CD4-positive, alpha-beta memory T cell (primary cell): ENCODE results near the gene ZNF615. TPM values are rescaled to one million over a fixed set of nuclear protein-coding genes. Genes with fewer than 3 reads are reported as not detected.

Experiments used
- CTCF ChIA-PET: fragments of 350-600 bp; sonication (Branson Sonifier 250); formaldehyde crosslinking; loops from one replicate; lab custom pipeline; 2021; ENCODE audit warnings: inconsistent platforms; ENCODE audit not compliant: partially characterized antibody; lab: Charles Lee
- POLR2A ChIA-PET: fragments of 350-600 bp; sonication (Branson Sonifier 250); formaldehyde crosslinking; loops from one replicate; lab custom pipeline; 2021; ENCODE audit not compliant: partially characterized antibody; lab: Charles Lee
- DNase-seq, 5 donors: peaks; one replicate each; pipeline versions ENCODE4 v3.0.0 to v3.0.0-alpha.2; 2020 to 2022; ENCODE audit warnings: mixed read lengths in 1 of 5
- H3K27ac ChIP-seq: one replicate; pipeline ENCODE4 v1.7.0; 2013; ENCODE audit warnings: low read depth, low read length
- H3K27me3 ChIP-seq: 2 replicates; pipeline ENCODE4 v1.7.0; 2013; ENCODE audit warnings: mild to moderate bottlenecking, low read length, moderate library complexity; ENCODE audit not compliant: insufficient read depth
- H3K36me3 ChIP-seq: 2 replicates; pipeline ENCODE4 v1.7.0; 2013; ENCODE audit warnings: mild to moderate bottlenecking, low read length, moderate library complexity; ENCODE audit not compliant: insufficient read depth
- H3K4me1 ChIP-seq: 2 replicates; pipeline ENCODE4 v1.7.0; 2013; ENCODE audit warnings: mild to moderate bottlenecking, low read length, moderate library complexity; ENCODE audit not compliant: insufficient read depth
- H3K4me3 ChIP-seq, 2 donors: one replicate each; pipeline ENCODE4 v1.7.0; 2013; ENCODE audit warnings: low read length in 2 of 2, mild to moderate bottlenecking in 1 of 2
- H3K9me3 ChIP-seq, 2 donors: one replicate each; pipeline ENCODE4 v1.7.0; 2013; ENCODE audit warnings: low read length in 2 of 2, control low read depth in 1 of 2; ENCODE audit not compliant: control insufficient read depth in 1 of 2
- H3K27ac Mint-ChIP-seq, 7 donors: one replicate each; pipeline ENCODE4 v1.8.0; 2020 to 2021; ENCODE audit warnings: mixed read lengths in 7 of 7, mild to moderate bottlenecking in 6 of 7, inconsistent platforms in 3 of 7, moderate library complexity in 3 of 7
- H3K27me3 Mint-ChIP-seq, 2 donors: one replicate each; pipeline ENCODE4 v1.8.0; 2020 to 2021; ENCODE audit warnings: mixed read lengths in 2 of 2
- H3K36me3 Mint-ChIP-seq, 2 donors: one replicate each; pipeline ENCODE4 v1.8.0; 2020 to 2021; ENCODE audit warnings: mixed read lengths in 2 of 2, inconsistent platforms in 1 of 2, mild to moderate bottlenecking in 1 of 2
- H3K4me1 Mint-ChIP-seq, 4 donors: one replicate each; pipeline ENCODE4 v1.8.0; 2020 to 2021; ENCODE audit warnings: mixed read lengths in 4 of 4, mild to moderate bottlenecking in 1 of 4
- H3K4me3 Mint-ChIP-seq, 8 donors: one replicate each; pipeline ENCODE4 v1.8.0; 2020 to 2021; ENCODE audit warnings: mixed read lengths in 8 of 8, mild to moderate bottlenecking in 7 of 8, moderate library complexity in 6 of 8, inconsistent platforms in 3 of 8
- H3K9me3 Mint-ChIP-seq, 8 donors: one replicate each; pipeline ENCODE4 v1.8.0; 2020 to 2021; ENCODE audit warnings: mixed read lengths in 8 of 8, mild to moderate bottlenecking in 5 of 8, inconsistent platforms in 3 of 8, moderate library complexity in 1 of 8
- intact Hi-C: fragments of 100-400 bp; cut with micrococcal nuclease; formaldehyde crosslinking; loops from one replicate; pipeline ENCODE4 v1.15.1; 2023
- polyA plus RNA-seq, 2 donors: library from polyadenylated mRNA; unstranded; fragments of 300-500 nt; fragmentation: Illumina TruSeq; gene quantifications; one replicate each; pipeline ENCODE4 v1.2.3, GENCODE V29; 2021
- total RNA-seq, 2 experiments: library from RNA; stranded (reverse); gene quantifications; one replicate each; pipeline ENCODE4 v1.2.3, GENCODE V29; 2021

Gene ZNF615
- total and polyA plus RNA-seq, 4 experiments from 2014 or later: 6.5 to 22.4 (median 15.9) TPM

DNA sequence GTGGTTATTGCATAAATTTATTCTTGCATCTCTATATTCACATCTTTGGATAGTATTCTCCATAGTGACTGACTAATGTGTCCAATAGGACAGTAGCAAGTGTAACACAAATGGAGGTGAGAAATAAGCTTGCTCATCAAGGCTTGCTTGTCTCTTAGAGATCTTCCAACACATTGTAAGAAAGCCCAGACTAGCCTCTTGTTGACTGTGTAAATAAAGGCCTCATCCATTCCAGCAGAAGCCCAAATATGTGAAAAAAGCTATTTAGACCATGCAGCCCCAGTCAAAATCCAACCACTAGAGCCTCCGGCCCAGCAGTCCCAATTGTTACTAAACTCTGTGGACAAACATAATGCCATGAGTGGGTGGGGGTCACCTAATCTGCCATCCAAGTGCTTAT, 2.7 kb upstream of the ZNF615 start:
- intact Hi-C loops: no loop called here
- peaks cover under 1 to 16% of the 10 kb centered on the region in 2 donors for H3K9me3 ChIP-seq
- CTCF ChIA-PET: no interaction called here
- H3K4me3 ChIP-seq: no peak overlapping the region
- peak overlapping the region in 1 of 7 donors; percentile 29 for H3K27ac Mint-ChIP-seq
- H3K36me3 Mint-ChIP-seq: peaks cover 37 to 52% of the 10 kb centered on the region in 2 donors
- no peak overlapping the region for H3K4me3 Mint-ChIP-seq
- H3K4me1 Mint-ChIP-seq: peaks cover 12 to 17% (median 15%) of the 10 kb centered on the region in 4 donors
- H3K36me3 ChIP-seq: no peaks in the 10 kb centered on the region
- no peak overlapping the region for H3K27ac ChIP-seq
- POLR2A ChIA-PET: interaction anchor here (1.1 kb wide), 1 partner anchor 39 kb away, joined by 3 read pairs; no protein-coding TSS in a partner anchor
- no peak for DNase-seq
- peaks cover 3 to 82% (median 55%) of the 10 kb centered on the region in 8 donors for H3K9me3 Mint-ChIP-seq
- peaks cover 8% of the 10 kb centered on the region for H3K4me1 ChIP-seq
- no peaks in the 10 kb centered on the region for H3K27me3 ChIP-seq
- H3K27me3 Mint-ChIP-seq: no peaks in the 10 kb centered on the region

DNA sequence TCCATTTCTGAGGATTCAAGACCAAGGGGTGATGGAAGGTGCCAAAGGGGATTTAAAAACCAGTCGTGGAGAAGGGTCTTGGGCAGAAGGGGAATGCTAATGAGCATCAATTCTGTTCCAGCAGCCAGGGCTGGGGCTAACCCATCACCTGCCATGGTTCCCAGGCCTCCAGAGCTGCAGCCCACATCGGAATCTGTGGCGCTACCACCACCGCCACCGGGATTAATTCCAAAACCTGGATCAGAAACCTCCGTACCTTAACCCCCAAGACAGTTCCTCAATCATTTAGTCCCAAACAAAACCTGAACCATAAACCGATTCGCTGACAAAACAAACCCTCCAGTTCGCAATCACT, 583 bp downstream of the ZNF615 start:
- H3K4me1 ChIP-seq: peaks cover 8% of the 10 kb centered on the region
- peaks cover 14 to 17% (median 16%) of the 10 kb centered on the region in 4 donors for H3K4me1 Mint-ChIP-seq
- H3K36me3 ChIP-seq: peaks cover 6% of the 10 kb centered on the region
- ChIA-PET CTCF (interaction anchor here (2.0 kb wide), 1 partner anchor 21 kb away, joined by 5 read pairs; the partner anchor contains the start of gene ZNF614), POLR2A (interaction anchor here (1.2 to 2.3 kb wide), 5 partner anchors 10 to 362 kb away, joined by 5 to 26 read pairs (median 9); partner anchors contain the start of genes ZNF350, ZNF432, ZNF614 and ZNF880)
- no peaks in the 10 kb centered on the region for H3K27me3 ChIP-seq
- H3K9me3 Mint-ChIP-seq: peaks cover 3 to 78% (median 49%) of the 10 kb centered on the region in 8 donors
- H3K27me3 Mint-ChIP-seq: no peaks in the 10 kb centered on the region
- H3K27ac Mint-ChIP-seq: peak overlapping the region; percentile 86 to 99 (median 98)
- intact Hi-C loops: loop anchor here (5.0 kb wide), 1 partner anchor 1515 kb away; no protein-coding TSS in a partner anchor
- H3K4me3 Mint-ChIP-seq: peak overlapping the region; percentile 94 to 98 (median 98)
- H3K9me3 ChIP-seq: peaks cover 5 to 11% of the 10 kb centered on the region in 2 donors
- peak overlapping the region; percentile 67 to 85 for H3K4me3 ChIP-seq
- DNase-seq: no peak
- H3K27ac ChIP-seq: peak overlapping the region; percentile 78
- peaks cover 47 to 48% of the 10 kb centered on the region in 2 donors for H3K36me3 Mint-ChIP-seq

DNA sequence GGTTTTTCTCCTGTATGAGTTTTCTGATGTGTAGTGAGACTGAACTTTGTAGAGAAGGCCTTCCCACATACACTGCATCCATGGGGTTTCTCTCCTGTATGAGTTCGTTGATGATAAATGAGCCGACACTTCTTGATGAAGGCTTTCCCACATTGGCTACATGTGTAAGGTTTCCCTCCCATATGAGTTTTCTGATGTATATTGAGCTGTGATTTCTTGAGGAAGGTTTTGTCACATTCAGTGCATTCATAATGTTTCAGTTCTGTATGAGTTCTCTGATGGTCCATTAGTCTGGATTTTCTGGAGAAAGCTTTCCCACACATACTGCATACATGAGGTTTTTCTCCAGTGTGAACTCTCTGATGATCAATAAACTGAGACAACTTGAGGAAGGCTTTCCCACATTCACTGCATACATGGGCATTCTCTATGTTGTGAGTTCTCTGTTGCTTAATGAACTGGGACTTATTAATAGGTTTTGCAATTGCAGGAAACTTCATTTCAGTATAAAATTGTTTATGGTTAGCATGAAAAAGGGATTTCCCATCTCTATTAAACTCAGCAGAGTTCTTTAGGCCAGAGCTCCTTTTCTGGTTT, 13.9 kb downstream of the ZNF615 start:
- H3K4me3 ChIP-seq: peak overlapping the region in 1 of 2 donors; percentile 32
- no peak overlapping the region for H3K27ac ChIP-seq
- intact Hi-C loops: no loop called here
- H3K27me3 Mint-ChIP-seq: no peaks in the 10 kb centered on the region
- H3K4me1 Mint-ChIP-seq: no peaks in the 10 kb centered on the region
- ChIA-PET POLR2A (no interaction called here), CTCF (interaction anchor here (1.0 kb wide), 1 partner anchor 144 kb away, joined by 3 read pairs; no protein-coding TSS in a partner anchor)
- H3K4me3 Mint-ChIP-seq: no peak overlapping the region
- no peak for DNase-seq
- H3K9me3 Mint-ChIP-seq: peaks cover 6 to 99% (median 86%) of the 10 kb centered on the region in 8 donors
- peaks cover 12 to 60% of the 10 kb centered on the region in 2 donors for H3K9me3 ChIP-seq
- no peaks in the 10 kb centered on the region for H3K4me1 ChIP-seq
- H3K36me3 ChIP-seq: peaks cover 18% of the 10 kb centered on the region
- H3K36me3 Mint-ChIP-seq: peaks cover 64 to 67% of the 10 kb centered on the region in 2 donors
- no peak overlapping the region for H3K27ac Mint-ChIP-seq
- H3K27me3 ChIP-seq: no peaks in the 10 kb centered on the region

DNA sequence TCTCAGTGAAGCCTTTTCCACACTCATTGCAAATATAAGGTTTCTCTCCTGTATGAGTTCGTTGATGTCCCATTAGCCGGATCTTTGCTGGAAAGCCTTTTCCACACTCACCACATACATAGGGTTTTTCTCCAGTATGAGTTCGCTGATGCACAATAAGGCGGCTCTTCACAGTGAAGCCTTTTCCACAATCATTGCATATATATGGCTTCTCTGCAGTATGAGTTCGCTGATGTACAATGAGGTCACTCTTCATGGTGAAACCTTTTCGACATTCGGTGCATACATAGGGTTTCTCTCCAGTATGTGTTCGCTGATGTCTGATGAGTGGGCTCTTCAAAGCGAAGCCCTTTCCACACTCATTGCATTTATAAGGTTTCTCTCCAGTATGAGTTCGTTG, 14.6 kb downstream of the ZNF615 start:
- Histone ChIP-seq H3K4me3 (peak overlapping the region in 1 of 2 donors; percentile 32), H3K4me1 (no peaks in the 10 kb centered on the region), H3K27me3 (no peaks in the 10 kb centered on the region), H3K27ac (no peak overlapping the region), H3K36me3 (peaks cover 12% of the 10 kb centered on the region), H3K9me3 (peaks cover 12 to 62% of the 10 kb centered on the region in 2 donors)
- no peak for DNase-seq
- peaks cover 6 to 99% (median 86%) of the 10 kb centered on the region in 8 donors for H3K9me3 Mint-ChIP-seq
- H3K27me3 Mint-ChIP-seq: no peaks in the 10 kb centered on the region
- H3K27ac Mint-ChIP-seq: no peak overlapping the region
- intact Hi-C loops: no loop called here
- CTCF ChIA-PET: no interaction called here
- H3K4me3 Mint-ChIP-seq: no peak overlapping the region
- H3K4me1 Mint-ChIP-seq: no peaks in the 10 kb centered on the region
- POLR2A ChIA-PET: no interaction called here
- H3K36me3 Mint-ChIP-seq: peaks cover 62% of the 10 kb centered on the region in 2 donors

DNA sequence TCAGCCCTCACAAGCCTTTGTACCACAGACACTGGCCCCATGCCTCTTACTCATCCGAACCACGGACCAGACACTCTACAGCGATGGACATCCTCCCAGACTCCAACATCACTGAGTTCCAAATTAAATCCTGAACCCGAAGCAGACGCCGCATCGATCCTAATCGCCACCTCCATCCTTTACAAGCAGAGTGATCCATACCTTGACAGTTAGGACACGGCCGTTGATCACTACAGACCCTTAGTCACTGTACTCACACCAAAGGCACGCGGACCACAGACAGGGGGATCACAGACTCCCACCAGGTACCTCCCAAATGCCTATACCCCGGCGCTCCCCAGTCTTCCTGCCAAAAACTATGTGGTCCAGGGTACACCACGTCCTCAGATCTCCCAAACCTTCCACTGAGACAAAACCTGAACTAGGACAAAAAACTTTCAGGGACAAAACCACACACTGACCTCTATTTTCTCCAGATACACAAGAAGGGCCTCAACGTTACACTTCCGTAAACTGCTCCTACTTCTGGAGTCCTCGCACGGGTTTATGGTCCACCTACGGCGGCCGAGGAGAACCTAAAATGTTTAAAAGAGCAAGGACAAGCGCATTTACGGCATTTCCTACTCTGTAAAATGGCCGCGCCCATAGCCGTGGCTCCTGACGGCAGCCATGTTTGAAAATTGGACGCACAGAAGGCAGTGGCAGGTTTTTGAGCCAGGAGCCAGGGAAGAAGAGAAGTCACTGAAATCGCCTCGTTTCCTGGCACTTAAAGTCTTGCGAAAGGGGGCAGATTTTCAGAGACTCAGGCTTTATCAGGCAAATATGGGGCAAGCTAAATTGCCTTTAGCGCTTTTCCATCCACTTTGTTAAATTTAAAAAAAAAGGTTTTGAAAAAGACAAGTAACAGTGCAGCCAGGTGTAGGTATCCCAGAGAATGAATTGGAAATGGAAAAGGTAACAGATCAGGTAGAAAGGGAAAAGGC, 21.4 kb downstream of the ZNF615 start, which contains the start of gene ZNF350:
Gene ZNF350 (minus strand): TSS at position 532 of the 983 bp plus-strand sequence. CDS start 12,480 bp downstream, outside the sequence.
- Mint-ChIP-seq H3K36me3 (peaks cover 46 to 55% of the 10 kb centered on the region in 2 donors), H3K4me1 (peaks cover 9 to 32% (median 12%) of the 10 kb centered on the region in 4 donors), H3K9me3 (peaks cover 7 to 90% (median 72%) of the 10 kb centered on the region in 8 donors), H3K27me3 (no peaks in the 10 kb centered on the region), H3K4me3 (peak within 1 kb of the TSS; percentile 94 to 100 (median 98)), H3K27ac (peak within 1 kb of the TSS; percentile 81 to 98 (median 94))
- Histone ChIP-seq H3K9me3 (peaks cover 0 to 27% of the 10 kb centered on the region in 2 donors), H3K4me1 (peaks cover 11% of the 10 kb centered on the region), H3K36me3 (no peaks in the 10 kb centered on the region), H3K4me3 (peak within 1 kb of the TSS; percentile 57 to 98), H3K27me3 (no peaks in the 10 kb centered on the region), H3K27ac (peak within 1 kb of the TSS; percentile 74)
- peak; percentile 88 to 96 (median 89) for DNase-seq
- ChIA-PET POLR2A (interaction anchor here (0.9 to 2.0 kb wide), 3 partner anchors 21 to 83 kb away, joined by 3 to 9 read pairs (median 4); partner anchors contain the start of genes ZNF614 and ZNF615), CTCF (no interaction called here)
- intact Hi-C loops: loop anchor here (1.0 kb wide), 5 partner anchors 22 to 81 kb away; partner anchors contain the start of genes ZNF613, ZNF614, ZNF615 and ZNF649

DNA sequence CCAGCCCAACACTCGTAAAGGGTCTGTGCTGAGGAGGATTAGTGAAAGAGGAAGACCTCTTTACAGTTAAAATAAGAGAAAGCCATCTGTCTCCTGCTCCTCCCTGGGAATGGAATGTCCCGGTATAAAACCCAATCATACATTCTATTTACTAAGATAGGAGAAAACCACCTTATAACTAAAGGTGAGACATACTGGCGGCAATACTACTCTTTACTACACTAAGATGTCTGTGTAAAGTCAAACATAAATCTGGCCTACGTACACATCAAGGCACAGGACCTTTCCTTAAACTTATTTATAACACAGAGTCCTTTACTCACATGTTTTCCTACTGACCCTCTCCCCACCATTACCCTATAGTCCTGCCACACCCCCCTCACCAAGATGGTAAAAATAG, 24.6 kb downstream of the ZNF615 start:
- Mint-ChIP-seq H3K4me1 (peaks cover 9 to 38% (median 12%) of the 10 kb centered on the region in 4 donors), H3K9me3 (peaks cover 7 to 91% (median 75%) of the 10 kb centered on the region in 8 donors), H3K36me3 (peaks cover 70 to 77% of the 10 kb centered on the region in 2 donors), H3K27ac (no peak overlapping the region), H3K27me3 (no peaks in the 10 kb centered on the region), H3K4me3 (peak overlapping the region in 2 of 8 donors; percentile 39 to 58)
- DNase-seq: no peak
- intact Hi-C loops: no loop called here
- Histone ChIP-seq H3K36me3 (peaks cover 10% of the 10 kb centered on the region), H3K27ac (no peak overlapping the region), H3K4me3 (no peak overlapping the region), H3K27me3 (no peaks in the 10 kb centered on the region), H3K9me3 (peaks cover 4 to 40% of the 10 kb centered on the region in 2 donors), H3K4me1 (peaks cover 11% of the 10 kb centered on the region)
- CTCF ChIA-PET: no interaction called here
- POLR2A ChIA-PET: no interaction called here
